ENCODE measurements around the gene USP15.

DNA sequence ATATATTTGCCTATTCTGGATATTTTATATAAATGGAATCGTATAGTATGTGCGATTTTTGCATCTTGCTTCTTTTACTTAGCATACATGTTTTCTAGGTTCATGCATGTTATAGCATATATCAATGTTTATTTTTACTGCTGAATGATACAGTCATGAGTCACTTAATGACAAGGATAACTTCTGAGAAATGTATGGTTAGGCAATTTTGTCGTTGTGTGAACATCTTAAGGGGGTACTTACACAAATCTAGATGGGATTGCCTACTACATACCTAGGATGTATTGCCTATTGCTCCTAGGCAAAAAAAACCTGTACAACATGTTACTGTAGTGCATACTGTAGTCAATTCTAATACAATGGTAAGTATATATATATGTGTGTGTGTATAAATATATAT, 8.8 kb downstream of the USP15 start:
- TF ChIP-seq POLR2AphosphoS5 (IDR thresholded peaks at IDR 0.05) (no peak), POLR2A (IDR thresholded peaks at IDR 0.05) (no peak), EP300 (IDR thresholded peaks at IDR 0.05) (no peak)
- TF ChIP-seq, protein P1, sequence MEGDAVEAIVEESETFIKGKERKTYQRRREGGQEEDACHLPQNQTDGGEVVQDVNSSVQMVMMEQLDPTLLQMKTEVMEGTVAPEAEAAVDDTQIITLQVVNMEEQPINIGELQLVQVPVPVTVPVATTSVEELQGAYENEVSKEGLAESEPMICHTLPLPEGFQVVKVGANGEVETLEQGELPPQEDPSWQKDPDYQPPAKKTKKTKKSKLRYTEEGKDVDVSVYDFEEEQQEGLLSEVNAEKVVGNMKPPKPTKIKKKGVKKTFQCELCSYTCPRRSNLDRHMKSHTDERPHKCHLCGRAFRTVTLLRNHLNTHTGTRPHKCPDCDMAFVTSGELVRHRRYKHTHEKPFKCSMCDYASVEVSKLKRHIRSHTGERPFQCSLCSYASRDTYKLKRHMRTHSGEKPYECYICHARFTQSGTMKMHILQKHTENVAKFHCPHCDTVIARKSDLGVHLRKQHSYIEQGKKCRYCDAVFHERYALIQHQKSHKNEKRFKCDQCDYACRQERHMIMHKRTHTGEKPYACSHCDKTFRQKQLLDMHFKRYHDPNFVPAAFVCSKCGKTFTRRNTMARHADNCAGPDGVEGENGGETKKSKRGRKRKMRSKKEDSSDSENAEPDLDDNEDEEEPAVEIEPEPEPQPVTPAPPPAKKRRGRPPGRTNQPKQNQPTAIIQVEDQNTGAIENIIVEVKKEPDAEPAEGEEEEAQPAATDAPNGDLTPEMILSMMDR (IDR thresholded peaks at IDR 0.05), result no peak

Measured in stomach (tissue), 4 donors.